ENCODE results near the gene SALL2. TPM values are rescaled to one million over a fixed set of nuclear protein-coding genes. Genes with fewer than 3 reads are reported as not detected.

The SALL2 gene
- total and polyA plus RNA-seq, 4 donors: 0.49 to 2.9 (median 0.78) TPM

DNA sequence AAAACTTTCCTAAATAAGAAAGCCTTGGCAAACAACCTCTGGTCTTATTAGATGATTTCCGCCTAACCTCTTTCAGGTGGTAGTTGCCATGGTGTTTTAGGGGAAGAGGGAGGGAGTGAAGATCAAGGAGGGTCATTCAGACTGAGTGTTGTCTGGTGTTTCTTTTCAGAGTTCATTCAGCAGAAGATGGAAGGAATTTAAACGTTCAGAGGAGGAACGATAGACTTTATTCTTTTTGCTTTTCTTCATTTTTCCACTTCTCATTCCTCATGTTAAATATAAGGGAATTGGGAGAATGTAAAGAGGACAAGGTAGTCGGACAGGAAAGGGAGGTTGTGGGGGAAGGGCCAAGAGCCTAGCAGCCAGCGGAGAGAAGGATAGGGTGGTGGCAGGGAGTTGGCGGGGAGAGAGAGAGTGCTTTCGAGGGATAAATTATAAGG is 17.4 kb upstream of the SALL2 start (continued):
- TF ChIP-seq, protein P1, sequence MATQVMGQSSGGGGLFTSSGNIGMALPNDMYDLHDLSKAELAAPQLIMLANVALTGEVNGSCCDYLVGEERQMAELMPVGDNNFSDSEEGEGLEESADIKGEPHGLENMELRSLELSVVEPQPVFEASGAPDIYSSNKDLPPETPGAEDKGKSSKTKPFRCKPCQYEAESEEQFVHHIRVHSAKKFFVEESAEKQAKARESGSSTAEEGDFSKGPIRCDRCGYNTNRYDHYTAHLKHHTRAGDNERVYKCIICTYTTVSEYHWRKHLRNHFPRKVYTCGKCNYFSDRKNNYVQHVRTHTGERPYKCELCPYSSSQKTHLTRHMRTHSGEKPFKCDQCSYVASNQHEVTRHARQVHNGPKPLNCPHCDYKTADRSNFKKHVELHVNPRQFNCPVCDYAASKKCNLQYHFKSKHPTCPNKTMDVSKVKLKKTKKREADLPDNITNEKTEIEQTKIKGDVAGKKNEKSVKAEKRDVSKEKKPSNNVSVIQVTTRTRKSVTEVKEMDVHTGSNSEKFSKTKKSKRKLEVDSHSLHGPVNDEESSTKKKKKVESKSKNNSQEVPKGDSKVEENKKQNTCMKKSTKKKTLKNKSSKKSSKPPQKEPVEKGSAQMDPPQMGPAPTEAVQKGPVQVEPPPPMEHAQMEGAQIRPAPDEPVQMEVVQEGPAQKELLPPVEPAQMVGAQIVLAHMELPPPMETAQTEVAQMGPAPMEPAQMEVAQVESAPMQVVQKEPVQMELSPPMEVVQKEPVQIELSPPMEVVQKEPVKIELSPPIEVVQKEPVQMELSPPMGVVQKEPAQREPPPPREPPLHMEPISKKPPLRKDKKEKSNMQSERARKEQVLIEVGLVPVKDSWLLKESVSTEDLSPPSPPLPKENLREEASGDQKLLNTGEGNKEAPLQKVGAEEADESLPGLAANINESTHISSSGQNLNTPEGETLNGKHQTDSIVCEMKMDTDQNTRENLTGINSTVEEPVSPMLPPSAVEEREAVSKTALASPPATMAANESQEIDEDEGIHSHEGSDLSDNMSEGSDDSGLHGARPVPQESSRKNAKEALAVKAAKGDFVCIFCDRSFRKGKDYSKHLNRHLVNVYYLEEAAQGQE (IDR thresholded peaks at IDR 0.05): no peak

DNA sequence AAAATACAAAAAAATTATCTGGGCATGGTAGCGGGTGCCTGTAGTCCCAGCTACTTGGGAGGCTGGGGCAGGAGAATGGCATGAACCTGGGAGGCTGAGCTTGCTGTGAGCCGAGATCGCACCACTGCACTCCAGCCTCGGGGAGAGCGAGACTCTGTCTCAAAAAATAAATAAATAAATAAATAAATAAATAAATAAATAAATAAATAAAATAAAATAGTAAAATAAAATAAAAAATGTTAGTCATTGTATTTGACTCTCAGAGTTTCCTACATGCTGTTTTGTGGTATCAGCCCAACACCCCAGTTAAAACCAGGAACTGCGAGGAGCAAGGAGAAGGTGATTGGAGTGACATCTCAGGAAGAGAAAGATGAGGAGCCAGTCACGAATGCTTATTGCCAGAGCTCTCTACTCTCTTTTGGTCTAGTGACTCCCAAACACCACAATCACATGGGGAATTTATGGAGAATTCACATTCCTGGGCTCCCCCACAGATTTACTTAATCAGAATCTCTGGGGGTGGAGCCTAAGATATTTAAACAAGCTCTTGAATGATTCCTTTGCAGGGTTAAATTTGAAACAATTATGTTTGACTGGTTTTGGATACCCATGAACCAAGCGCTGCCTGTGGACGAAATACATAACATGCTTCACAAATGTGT is 15.4 kb upstream of the SALL2 start:
- 88% methylated on average over 9 of the region's 9 CpGs for WGBS
- no peak for DNase-seq (ENCODE audit: low spot score)
- no peaks in the 10 kb centered on the region for H3K9me3 ChIP-seq (ENCODE audit: control insufficient read depth in 4 of 4, low read length in 3 of 4)
- no peak overlapping the region for H3K9ac ChIP-seq (ENCODE audit: low read depth in 1 of 2, low read length in 2 of 2)
- no peaks in the 10 kb centered on the region for H3K36me3 ChIP-seq (ENCODE audit: control insufficient read depth in 4 of 4, insufficient read depth in 3 of 4, low read depth in 1 of 4, low read length in 3 of 4)
- H3K4me1 ChIP-seq (ENCODE audit: control insufficient read depth in 4 of 4, insufficient read depth in 4 of 4, low read length in 3 of 4): peaks cover 0 to under 1% (median 0%) of the 10 kb centered on the region in 4 donors
- no peak overlapping the region for H3K4me3 ChIP-seq (ENCODE audit: low read depth in 1 of 3, low read length in 3 of 3)
- H3K27me3 ChIP-seq (ENCODE audit: control insufficient read depth in 4 of 4, insufficient read depth in 4 of 4, low read length in 3 of 4): peaks cover 0 to 3% (median 0%) of the 10 kb centered on the region in 4 donors
- H3K27ac ChIP-seq (ENCODE audit: low read depth in 1 of 2, low read length in 2 of 2): no peak overlapping the region
- TF ChIP-seq, protein P2, sequence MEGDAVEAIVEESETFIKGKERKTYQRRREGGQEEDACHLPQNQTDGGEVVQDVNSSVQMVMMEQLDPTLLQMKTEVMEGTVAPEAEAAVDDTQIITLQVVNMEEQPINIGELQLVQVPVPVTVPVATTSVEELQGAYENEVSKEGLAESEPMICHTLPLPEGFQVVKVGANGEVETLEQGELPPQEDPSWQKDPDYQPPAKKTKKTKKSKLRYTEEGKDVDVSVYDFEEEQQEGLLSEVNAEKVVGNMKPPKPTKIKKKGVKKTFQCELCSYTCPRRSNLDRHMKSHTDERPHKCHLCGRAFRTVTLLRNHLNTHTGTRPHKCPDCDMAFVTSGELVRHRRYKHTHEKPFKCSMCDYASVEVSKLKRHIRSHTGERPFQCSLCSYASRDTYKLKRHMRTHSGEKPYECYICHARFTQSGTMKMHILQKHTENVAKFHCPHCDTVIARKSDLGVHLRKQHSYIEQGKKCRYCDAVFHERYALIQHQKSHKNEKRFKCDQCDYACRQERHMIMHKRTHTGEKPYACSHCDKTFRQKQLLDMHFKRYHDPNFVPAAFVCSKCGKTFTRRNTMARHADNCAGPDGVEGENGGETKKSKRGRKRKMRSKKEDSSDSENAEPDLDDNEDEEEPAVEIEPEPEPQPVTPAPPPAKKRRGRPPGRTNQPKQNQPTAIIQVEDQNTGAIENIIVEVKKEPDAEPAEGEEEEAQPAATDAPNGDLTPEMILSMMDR (IDR thresholded peaks at IDR 0.05; ENCODE audit: low read depth, low read length, missing input control): no peak
- TF ChIP-seq FOXA1 (IDR thresholded peaks at IDR 0.05) (no peak), HNF4G (IDR thresholded peaks at IDR 0.05) (no peak), GABPA (IDR thresholded peaks at IDR 0.05 in 1 of 2, conservative IDR thresholded peaks at IDR 0.05 in 1 of 2) (no peak), NR2F2 (IDR thresholded peaks at IDR 0.05) (no peak)

DNA sequence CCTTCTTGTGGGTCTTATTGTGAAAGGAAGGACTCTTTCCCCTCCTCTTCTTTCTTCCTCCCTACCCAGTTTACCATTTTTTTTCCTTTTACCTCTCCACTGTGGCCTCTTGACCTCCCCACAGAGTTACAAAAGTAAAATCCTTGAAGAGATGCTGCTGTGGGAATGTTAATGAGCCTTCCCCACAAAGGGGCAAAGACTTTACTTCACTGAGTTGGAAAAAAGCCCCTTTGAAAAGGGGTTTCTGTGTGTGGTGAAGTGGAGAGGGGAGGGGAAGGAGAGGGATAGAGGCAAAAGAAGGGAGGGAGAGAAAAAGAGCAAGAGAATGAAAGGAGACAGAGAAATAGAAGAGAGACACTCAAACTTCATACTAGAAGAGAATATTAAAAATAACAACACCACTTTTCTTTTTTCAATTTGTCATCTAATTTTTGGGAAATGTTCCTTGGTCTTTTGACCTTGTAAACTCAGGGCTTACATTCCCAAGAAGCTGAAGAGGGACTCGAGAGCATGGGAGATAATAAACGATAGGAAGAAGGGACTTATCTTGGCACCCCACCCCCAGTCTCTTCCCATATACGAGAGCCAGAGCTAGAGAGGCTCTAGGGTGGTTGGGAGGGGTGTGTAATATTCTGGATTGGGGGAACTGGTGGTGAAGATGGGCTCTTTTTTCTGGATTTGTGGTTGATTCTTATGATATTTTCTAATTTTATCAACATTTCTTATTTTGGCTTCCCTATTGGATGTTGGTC is 13.2 kb upstream of the SALL2 start:
- Histone ChIP-seq H3K4me3 (ENCODE audit: low read depth in 1 of 3, low read length in 3 of 3) (no peak overlapping the region), H3K27me3 (ENCODE audit: control insufficient read depth in 4 of 4, insufficient read depth in 4 of 4, low read length in 3 of 4) (peaks cover 0 to 13% (median 2%) of the 10 kb centered on the region in 4 donors), H3K36me3 (ENCODE audit: control insufficient read depth in 4 of 4, insufficient read depth in 3 of 4, low read depth in 1 of 4, low read length in 3 of 4) (no peaks in the 10 kb centered on the region), H3K9me3 (ENCODE audit: control insufficient read depth in 4 of 4, low read length in 3 of 4) (peaks cover 0 to 3% (median 0%) of the 10 kb centered on the region in 4 donors), H3K9ac (ENCODE audit: low read depth in 1 of 2, low read length in 2 of 2) (no peak overlapping the region), H3K27ac (ENCODE audit: low read depth in 1 of 2, low read length in 2 of 2) (no peak overlapping the region), H3K4me1 (ENCODE audit: control insufficient read depth in 4 of 4, insufficient read depth in 4 of 4, low read length in 3 of 4) (peaks cover 0 to 2% (median 0%) of the 10 kb centered on the region in 4 donors)
- DNase-seq (ENCODE audit: low spot score): no peak
- 26% methylated on average over 3 of the region's 3 CpGs for WGBS
- TF ChIP-seq, protein P3, sequence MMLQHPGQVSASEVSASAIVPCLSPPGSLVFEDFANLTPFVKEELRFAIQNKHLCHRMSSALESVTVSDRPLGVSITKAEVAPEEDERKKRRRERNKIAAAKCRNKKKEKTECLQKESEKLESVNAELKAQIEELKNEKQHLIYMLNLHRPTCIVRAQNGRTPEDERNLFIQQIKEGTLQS (IDR thresholded peaks at IDR 0.05): no peak
- TF ChIP-seq RAD21 (IDR thresholded peaks at IDR 0.05) (no peak), NR2F2 (IDR thresholded peaks at IDR 0.05) (no peak), YY1 (IDR thresholded peaks at IDR 0.05) (no peak), HNF4A (conservative IDR thresholded peaks at IDR 0.05) (no peak), FOXA1 (IDR thresholded peaks at IDR 0.05) (no peak), RXRA (IDR thresholded peaks at IDR 0.05) (no peak), FOXA2 (IDR thresholded peaks at IDR 0.05) (no peak), HNF4G (IDR thresholded peaks at IDR 0.05) (no peak), JUND (IDR thresholded peaks at IDR 0.05) (no peak), GABPA (IDR thresholded peaks at IDR 0.05 in 1 of 2, conservative IDR thresholded peaks at IDR 0.05 in 1 of 2) (no peak), TAF1 (conservative IDR thresholded peaks at IDR 0.05) (no peak)
- TF ChIP-seq, protein P4, sequence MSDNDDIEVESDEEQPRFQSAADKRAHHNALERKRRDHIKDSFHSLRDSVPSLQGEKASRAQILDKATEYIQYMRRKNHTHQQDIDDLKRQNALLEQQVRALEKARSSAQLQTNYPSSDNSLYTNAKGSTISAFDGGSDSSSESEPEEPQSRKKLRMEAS (IDR thresholded peaks at IDR 0.05): no peak
- TF ChIP-seq, protein P1 (IDR thresholded peaks at IDR 0.05): no peak
- TF ChIP-seq, protein P2 (IDR thresholded peaks at IDR 0.05; ENCODE audit: low read depth, low read length, missing input control): no peak

All from liver (tissue), 9 donors.